Chondrocyte (in vitro differentiated cells): ENCODE data around the gene EMX2. TPM values are rescaled to one million over a fixed set of nuclear protein-coding genes. Genes with fewer than 3 reads are reported as not detected.

ENCODE experiments used
- DNase-seq: peaks from one replicate; pipeline ENCODE4 v3.0.0; 2021; ENCODE audit warnings: mixed read lengths, low spot score
- H3K27ac Mint-ChIP-seq: one replicate; pipeline ENCODE4 v1.8.0; 2021; ENCODE audit warnings: mild to moderate bottlenecking, moderate library complexity, mixed read lengths; ENCODE audit not compliant: unreplicated experiment
- H3K27me3 Mint-ChIP-seq: 2 replicates; pipeline ENCODE4 v1.8.0; 2021; ENCODE audit warnings: low read depth, mixed read lengths
- H3K36me3 Mint-ChIP-seq: 2 replicates; pipeline ENCODE4 v1.8.0; 2021; ENCODE audit warnings: low read depth, mixed read lengths
- H3K4me1 Mint-ChIP-seq: 2 replicates; pipeline ENCODE4 v1.8.0; 2021; ENCODE audit warnings: low read depth, mild to moderate bottlenecking, mixed read lengths
- H3K4me3 Mint-ChIP-seq: one replicate; pipeline ENCODE4 v1.8.0; 2021; ENCODE audit warnings: mild to moderate bottlenecking, moderate library complexity, mixed read lengths; ENCODE audit not compliant: unreplicated experiment
- H3K9me3 Mint-ChIP-seq: 2 replicates; pipeline ENCODE4 v1.8.0; 2021; ENCODE audit warnings: low read depth, mixed read lengths
- CTCF ChIP-seq: fragments of 200-600 bp; sonication (generic); IDR thresholded peaks from 2 replicates; pipeline ENCODE4 v1.5.0; 2021; ENCODE audit warnings: antibody characterized with exemption, mild to moderate bottlenecking, moderate library complexity
- total RNA-seq: library from RNA; stranded (reverse); gene quantifications from 3 replicates; pipeline ENCODE4 v1.2.1, GENCODE V29; 2021

Gene EMX2
- total RNA-seq, 1 donor from 2014 or later, result not detected

DNA sequence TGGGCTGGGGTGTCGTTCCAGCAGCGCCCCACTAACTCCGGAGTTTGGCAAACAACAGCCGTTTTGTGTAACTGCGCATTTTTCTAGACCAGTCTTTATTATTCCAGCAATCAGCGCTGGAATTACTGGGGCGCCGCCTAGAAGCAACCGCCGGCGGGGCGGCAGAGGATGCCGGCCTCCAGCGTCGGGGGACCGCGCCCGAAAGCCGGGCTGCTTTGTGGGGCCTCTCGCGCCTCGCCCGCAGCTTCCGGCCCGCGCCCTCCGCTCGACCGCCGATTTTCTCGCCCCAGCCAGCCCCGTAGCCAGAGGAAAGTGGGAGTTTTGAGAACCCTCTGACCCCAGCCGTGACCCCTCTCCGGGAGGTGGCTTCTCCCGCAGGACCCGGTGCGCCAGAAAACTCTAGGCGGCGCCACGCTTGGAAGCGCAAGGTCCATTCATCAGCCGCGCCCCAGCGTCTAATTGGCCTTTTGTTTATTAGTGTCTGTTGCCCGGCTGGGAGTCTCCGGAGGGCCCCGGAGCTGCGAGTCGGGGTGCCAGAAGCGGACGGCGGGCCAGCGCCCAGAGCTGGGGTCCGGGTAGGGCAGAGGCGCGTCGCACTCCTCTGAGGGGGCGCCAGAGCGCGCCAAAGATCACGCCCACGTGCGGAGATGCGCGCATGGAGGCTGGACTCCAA lies 10.7 kb downstream of the EMX2 start:
- Mint-ChIP-seq H3K27me3 (peaks cover 72% of the 10 kb centered on the region), H3K4me3 (peak overlapping the region; percentile 31), H3K27ac (no peak overlapping the region), H3K9me3 (no peaks in the 10 kb centered on the region), H3K4me1 (peaks cover 14% of the 10 kb centered on the region), H3K36me3 (peaks cover 2% of the 10 kb centered on the region)
- peak; percentile 33 for TF ChIP-seq CTCF
- DNase-seq, result no peak

DNA sequence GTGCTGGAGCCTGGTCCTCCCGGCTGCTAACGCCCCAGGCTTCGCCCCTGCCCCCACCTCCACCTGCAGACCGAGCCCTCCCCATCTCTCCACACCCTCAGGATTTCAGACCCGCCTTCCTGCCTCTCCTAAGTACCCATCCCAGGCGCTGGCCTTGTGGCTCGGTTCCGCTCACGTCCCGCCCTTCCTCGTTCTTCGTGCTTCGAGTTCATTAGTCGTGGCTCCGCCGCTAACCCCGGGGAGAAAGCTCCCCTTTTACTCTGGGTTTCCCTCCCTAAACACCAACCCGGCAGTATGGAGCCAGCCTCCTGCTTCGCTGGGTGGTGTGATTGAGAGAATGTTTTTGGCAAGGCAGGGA lies 11.2 kb downstream of the EMX2 start:
- H3K27ac Mint-ChIP-seq, result no peak overlapping the region
- H3K27me3 Mint-ChIP-seq, result peaks cover 71% of the 10 kb centered on the region
- H3K4me3 Mint-ChIP-seq, result no peak overlapping the region
- no peak for DNase-seq
- H3K36me3 Mint-ChIP-seq, result peaks cover 2% of the 10 kb centered on the region
- no peaks in the 10 kb centered on the region for H3K9me3 Mint-ChIP-seq
- peaks cover 14% of the 10 kb centered on the region for H3K4me1 Mint-ChIP-seq
- peak; percentile 4 for TF ChIP-seq CTCF

DNA sequence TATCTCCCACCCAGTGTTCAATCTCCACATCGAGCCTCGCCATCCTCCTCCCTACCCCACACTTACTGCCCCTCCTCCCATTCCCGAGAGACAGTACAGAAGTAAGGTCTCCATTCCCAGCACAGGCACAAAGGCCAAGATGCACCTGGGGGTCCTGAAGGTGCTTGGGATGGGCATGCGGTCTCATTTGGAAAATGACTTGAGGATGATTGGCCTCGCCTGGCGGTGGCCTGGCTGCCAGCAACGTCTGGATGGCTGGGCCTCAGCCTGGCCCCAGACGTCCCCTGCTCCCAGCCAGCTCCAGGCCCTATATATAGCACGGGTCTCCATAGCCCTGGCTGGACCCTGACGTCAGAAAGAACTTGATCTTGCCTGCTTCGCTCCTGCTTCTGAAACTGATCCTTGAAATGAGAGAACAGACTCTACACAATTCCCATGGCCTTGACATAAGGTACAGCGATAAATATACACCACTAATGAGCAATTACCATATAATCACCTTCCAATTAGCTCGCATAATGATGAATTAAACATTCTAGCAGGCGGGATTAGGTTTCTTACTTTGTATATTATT lies 11.8 kb downstream of the EMX2 start:
- Mint-ChIP-seq H3K36me3 (peaks cover 2% of the 10 kb centered on the region), H3K27ac (no peak overlapping the region), H3K27me3 (peaks cover 70% of the 10 kb centered on the region), H3K9me3 (no peaks in the 10 kb centered on the region), H3K4me3 (no peak overlapping the region), H3K4me1 (peaks cover 14% of the 10 kb centered on the region)
- TF ChIP-seq CTCF, result no peak
- DNase-seq, result no peak

DNA sequence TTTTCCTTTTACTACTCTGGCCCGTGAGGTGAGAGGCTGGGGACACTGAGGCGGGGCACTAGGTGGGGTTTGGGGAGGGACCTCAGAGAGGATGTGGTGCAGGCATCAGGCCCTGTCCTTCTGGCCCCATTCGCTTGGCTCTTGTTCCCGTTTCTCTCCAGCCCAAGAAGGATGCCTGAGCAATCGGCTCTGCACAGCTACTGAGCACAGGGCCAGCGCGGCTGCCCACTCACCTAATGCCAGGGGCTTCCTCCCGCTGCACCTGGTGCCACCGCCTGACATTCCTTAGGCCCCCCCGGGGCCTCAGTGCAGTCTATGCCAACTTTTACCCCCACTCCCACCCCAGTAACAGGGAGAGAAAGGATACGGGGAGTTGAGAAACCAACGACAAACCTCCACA lies 12.5 kb downstream of the EMX2 start:
- no peak overlapping the region for H3K4me3 Mint-ChIP-seq
- peaks cover 2% of the 10 kb centered on the region for H3K36me3 Mint-ChIP-seq
- peaks cover 14% of the 10 kb centered on the region for H3K4me1 Mint-ChIP-seq
- no peaks in the 10 kb centered on the region for H3K9me3 Mint-ChIP-seq
- TF ChIP-seq CTCF, result no peak
- H3K27ac Mint-ChIP-seq, result no peak overlapping the region
- peaks cover 66% of the 10 kb centered on the region for H3K27me3 Mint-ChIP-seq
- DNase-seq, result no peak

DNA sequence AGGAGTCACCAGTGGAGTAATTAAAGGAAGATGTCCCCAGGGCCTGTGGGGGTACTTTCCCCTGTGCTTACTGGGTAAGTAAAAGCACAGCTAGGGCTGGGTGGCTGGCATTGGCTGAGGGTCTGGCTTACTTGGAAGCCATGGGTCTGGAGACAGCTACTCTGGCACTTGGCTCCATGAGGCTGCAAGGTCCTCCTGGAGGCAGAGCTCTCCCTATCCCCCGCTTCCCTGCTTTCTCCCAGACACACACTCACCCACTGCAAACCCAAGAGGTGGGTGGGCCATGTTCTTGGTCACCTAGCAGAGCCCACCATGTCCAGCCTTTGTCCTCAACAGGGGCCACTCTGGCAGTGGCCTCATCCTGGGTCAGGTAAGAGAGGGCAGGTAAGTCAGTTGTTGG lies 13.3 kb downstream of the EMX2 start:
- Mint-ChIP-seq H3K27me3 (peaks cover 62% of the 10 kb centered on the region), H3K4me3 (no peak overlapping the region), H3K4me1 (peaks cover 14% of the 10 kb centered on the region), H3K27ac (no peak overlapping the region), H3K9me3 (no peaks in the 10 kb centered on the region), H3K36me3 (peaks cover 2% of the 10 kb centered on the region)
- no peak for TF ChIP-seq CTCF
- no peak for DNase-seq
